PC-3 (cell line): Measurements from ENCODE around the gene SLC9A6.

ENCODE experiments used
- CTCF ChIP-seq: fragments of 300-600 bp; sonication (generic); conservative IDR thresholded peaks from 2 replicates; pipeline ENCODE4 v1.5.1; 2017; ENCODE audit warnings: antibody characterized with exemption, low read depth, mild to moderate bottlenecking, low read length
- EZH2 ChIP-seq: fragments of 300-600 bp; sonication (generic); IDR thresholded peaks from one replicate; pipeline ENCODE4 v1.6.1; 2017; ENCODE audit warnings: antibody characterized with exemption, mild to moderate bottlenecking, low read length; ENCODE audit not compliant: unreplicated experiment
- EZH2phosphoT487 ChIP-seq: fragments of 300-600 bp; sonication (generic); IDR thresholded peaks from 2 replicates; pipeline ENCODE4 v1.6.1; 2018; ENCODE audit warnings: mild to moderate bottlenecking, antibody characterized with exemption, low read length, borderline replicate concordance

DNA sequence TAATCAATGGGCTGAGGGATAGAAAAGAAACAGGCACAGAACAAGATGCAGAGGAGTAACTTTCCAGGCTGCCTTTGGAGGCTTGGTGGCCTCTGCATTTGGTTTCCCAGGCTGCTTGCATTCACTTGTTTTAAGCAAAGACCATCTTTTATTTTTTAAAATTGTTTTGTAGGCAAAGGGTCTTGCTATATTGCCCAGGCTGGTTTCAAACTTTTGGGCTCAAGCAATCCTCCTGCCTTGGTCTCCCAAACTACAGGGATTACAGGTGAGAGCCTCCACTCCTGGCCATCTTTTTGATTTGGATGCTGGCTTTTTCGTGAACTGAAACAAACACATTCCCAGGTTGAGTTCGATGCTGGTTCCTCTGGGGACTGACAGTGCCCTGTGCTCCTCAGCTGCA lies 74.1 kb downstream of the SLC9A6 start:
- no peak for TF ChIP-seq CTCF
- no peak for TF ChIP-seq EZH2phosphoT487
- TF ChIP-seq EZH2 = no peak
